GM19043 (cell line): ENCODE data around the gene FNTB.
"Not testable (repeated sequence)": the region's sequence is repeated elsewhere in the genome, so short reads cannot be mapped to it uniquely, and the experiment has no call there.

ENCODE experiments used
- ATAC-seq: cut with Tn5 transposase; IDR thresholded peaks from one replicate; pipeline ENCODE4 v1.9.1; 2021; ENCODE audit warnings: low read depth; ENCODE audit not compliant: unreplicated experiment

The FNTB gene

GRCh38 chr14:65079201-65079600 lies 92.5 kb downstream of the FNTB start:
- ATAC-seq = no peak

- no peak for ATAC-seq
Measured at GRCh38 chr14:65079768-65080167, 93.1 kb downstream of the FNTB start.

GRCh38 chr14:65080960-65081747 lies 94.5 kb downstream of the FNTB start:
- no peak for ATAC-seq

GRCh38 chr14:65082930-65083329 lies 96.2 kb downstream of the FNTB start:
- no peak for ATAC-seq

GRCh38 chr14:65084554-65085505 lies 98.1 kb downstream of the FNTB start:
- ATAC-seq = no peak

GRCh38 chr14:65086686-65087085 lies 100.0 kb downstream of the FNTB start:
- ATAC-seq = not testable (repeated sequence)

- not testable (repeated sequence) for ATAC-seq
Measured at GRCh38 chr14:65087835-65088234, 101.1 kb downstream of the FNTB start.

GRCh38 chr14:65092349-65092748 lies 105.7 kb downstream of the FNTB start:
- no peak for ATAC-seq

GRCh38 chr14:65095633-65096205 lies 109.0 kb downstream of the FNTB start:
- no peak for ATAC-seq

- ATAC-seq = no peak
Measured at GRCh38 chr14:65096323-65097089, 109.8 kb downstream of the FNTB start.

GRCh38 chr14:65098586-65098985 lies 111.9 kb downstream of the FNTB start:
- no peak for ATAC-seq

GRCh38 chr14:65100922-65101541 lies 114.3 kb downstream of the FNTB start:
- ATAC-seq = no peak

- ATAC-seq = no peak
Measured at GRCh38 chr14:65101631-65102440, 115.1 kb downstream of the FNTB start.

GRCh38 chr14:65102441-65103149 lies 115.9 kb downstream of the FNTB start, which contains the start of gene MAX:
Gene MAX (minus strand): TSS chr14:65102517. CDS start chr14:65102339, 178 bp downstream.
- ATAC-seq = peak; percentile 84

- ATAC-seq = no peak
Measured at GRCh38 chr14:65103150-65103760, 116.6 kb downstream of the FNTB start.

- ATAC-seq = no peak
Measured at GRCh38 chr14:65104791-65105190, 118.1 kb downstream of the FNTB start.

- ATAC-seq = no peak
Measured at GRCh38 chr14:65106316-65106715, 119.6 kb downstream of the FNTB start.

- no peak for ATAC-seq
Measured at GRCh38 chr14:65106736-65107135, 120.0 kb downstream of the FNTB start.
